Endothelial cell of umbilical vein (primary cell): ENCODE results near the gene VPS37D. TPM values are rescaled to one million over a fixed set of nuclear protein-coding genes. Genes with fewer than 3 reads are reported as not detected.

ENCODE experiments used
- BruUV-seq: library from RNA; stranded (reverse); fragments of 400-500 nt; replicated peaks from 2 replicates; lab custom pipeline; 2021; lab: Mats Ljungman, UMichigan
- CTCF ChIA-PET: fragments of 300-600, 350-600 bp; sonication (Branson Sonifier 250); formaldehyde crosslinking; loops from one replicate; lab custom pipeline; 2021; ENCODE audit warnings: antibody characterized with exemption, inconsistent platforms; lab: Charles Lee
- POLR2A ChIA-PET: fragments of 300-600, 350-600 bp; sonication (Branson Sonifier 250); formaldehyde crosslinking; loops from one replicate; lab custom pipeline; 2021; ENCODE audit warnings: antibody characterized with exemption, inconsistent platforms; lab: Charles Lee
- DNase-seq: peaks from one replicate; pipeline ENCODE4 v3.0.0-alpha.2; 2011; ENCODE audit warnings: low read depth, low spot score
- FAIRE-seq: peaks from 2 replicates; lab custom pipeline; 2011; peaks lifted over from hg19 to GRCh38; lab: Jason Lieb, UNC
- H2AFZ ChIP-seq: 2 replicates; pipeline ENCODE4 v1.6.0; 2012; ENCODE audit warnings: low read depth, low read length, control low read depth, inconsistent platforms
- H3K27ac ChIP-seq: 2 replicates; pipeline ENCODE4 v1.5.1; 2011; ENCODE audit warnings: low read depth, mild to moderate bottlenecking, control low read depth, low read length, moderate library complexity; ENCODE audit not compliant: insufficient read depth
- H3K27me3 ChIP-seq, 2 experiments: 2 replicates each; pipeline versions ENCODE4 v1.6.0 to v1.6.1; 2011; ENCODE audit warnings: low read length in 2 of 2, mixed read lengths in 1 of 2; ENCODE audit not compliant: control insufficient read depth in 2 of 2, insufficient read depth in 2 of 2
- H3K36me3 ChIP-seq, 2 experiments: 2 replicates in 1 of 2; 3 replicates in 1 of 2; pipeline ENCODE4 v1.5.1; 2011; ENCODE audit warnings: low read length in 2 of 2, mild to moderate bottlenecking in 1 of 2, moderate library complexity in 1 of 2; ENCODE audit not compliant: control insufficient read depth in 2 of 2, insufficient read depth in 2 of 2; ENCODE audit errors: extremely low read depth in 1 of 2
- H3K4me1 ChIP-seq: 3 replicates; pipeline ENCODE4 v1.5.1; 2011; ENCODE audit warnings: mild to moderate bottlenecking, low read length; ENCODE audit not compliant: control insufficient read depth, insufficient read depth; ENCODE audit errors: extremely low read depth
- H3K4me2 ChIP-seq: 2 replicates; pipeline ENCODE4 v1.6.1; 2011; ENCODE audit warnings: low read length, control low read depth, mixed read lengths; ENCODE audit not compliant: insufficient read depth
- H3K4me3 ChIP-seq, 3 experiments: fragments of 200-600 bp in 1 of 3; sonication (generic), shearing (Covaris generic) in 1 of 3; replicated peaks in 1 of 3; 2 replicates each; pipeline ENCODE4 v1.5.1; 2011 to 2016; ENCODE audit warnings: control low read depth in 3 of 3, low read length in 3 of 3, mild to moderate bottlenecking in 2 of 3, inconsistent platforms in 1 of 3, low read depth in 1 of 3, moderate library complexity in 1 of 3; ENCODE audit not compliant: insufficient read depth in 1 of 3
- H3K79me2 ChIP-seq: 2 replicates; pipeline ENCODE4 v1.6.0; 2012; ENCODE audit warnings: low read length, inconsistent platforms; ENCODE audit not compliant: control insufficient read depth, insufficient read depth
- H3K9ac ChIP-seq: replicated peaks from 2 replicates; pipeline ENCODE3; 2011; ENCODE audit warnings: low read length, control low read depth; ENCODE audit not compliant: insufficient read depth; ENCODE audit errors: extremely low read depth
- H3K9me1 ChIP-seq: replicated peaks from 3 replicates; pipeline ENCODE4 v1.6.0; 2011; ENCODE audit warnings: mild to moderate bottlenecking, low read length; ENCODE audit not compliant: control insufficient read depth, insufficient read depth; ENCODE audit errors: extremely low read depth
- H3K9me3 ChIP-seq: replicated peaks from 2 replicates; pipeline ENCODE4 v1.5.1; 2012; ENCODE audit warnings: low read length, inconsistent platforms; ENCODE audit not compliant: control insufficient read depth, insufficient read depth
- H4K20me1 ChIP-seq: replicated peaks from 2 replicates; pipeline ENCODE3; 2011; ENCODE audit warnings: mild to moderate bottlenecking, low read length; ENCODE audit not compliant: control insufficient read depth, insufficient read depth; ENCODE audit errors: extremely low read depth
- CTCF ChIP-seq, 2 donors: IDR thresholded peaks; 1 replicate in 1 of 2; 2 replicates in 1 of 2; pipeline ENCODE4 v1.5.1; 2011; ENCODE audit warnings: low read length in 2 of 2, mild to moderate bottlenecking in 2 of 2, moderate library complexity in 2 of 2, control low read depth in 1 of 2, inconsistent platforms in 1 of 2, low read depth in 1 of 2; ENCODE audit not compliant: insufficient read depth in 1 of 2; ENCODE audit errors: extremely low read depth in 1 of 2
- EZH2 ChIP-seq: IDR thresholded peaks from 2 replicates; pipeline ENCODE4 v1.6.1; 2012; ENCODE audit warnings: borderline replicate concordance, low read depth, mild to moderate bottlenecking, moderate library complexity, low read length, inconsistent platforms; ENCODE audit not compliant: severe bottlenecking
- FOS ChIP-seq: IDR thresholded peaks from 2 replicates; pipeline ENCODE4 v1.6.1; 2011; ENCODE audit warnings: mild to moderate bottlenecking, low read length, moderate library complexity, borderline replicate concordance; ENCODE audit not compliant: insufficient read depth
- GATA2 ChIP-seq: IDR thresholded peaks from 2 replicates; pipeline ENCODE4 v1.7.0; 2011; ENCODE audit warnings: low read depth, mild to moderate bottlenecking, moderate library complexity, mixed read lengths, low read length; ENCODE audit not compliant: insufficient read length, insufficient read depth
- MYC ChIP-seq: IDR thresholded peaks from one replicate; pipeline ENCODE4 v1.6.1; 2011; ENCODE audit warnings: mild to moderate bottlenecking, low read depth, low read length
- dilution Hi-C: fragments of 300-500 bp; cut with MboI; formaldehyde crosslinking; loops from one replicate; pipeline ENCODE4 v1.15.0; 2019; ENCODE audit warnings: low sequenced_read_pairs; ENCODE audit not compliant: extremely low pct_ligation_motif_present
- intact Hi-C: fragments of 100-400 bp; cut with micrococcal nuclease; formaldehyde crosslinking; loops from one replicate; pipeline ENCODE4 v1.10.0; 2022
- polyA plus RNA-seq, 4 experiments: library from polyadenylated mRNA; depleted of rRNA in 3 of 4; stranded (reverse) in 3 of 4; unstranded in 1 of 4; fragments of >200 nt; gene quantifications; 2 replicates each; pipeline versions ENCODE4 v1.2.1 to v1.2.3, GENCODE V29; 2011 to 2012; ENCODE audit warnings: missing spikeins in 1 of 4
- total RNA-seq: library from RNA; stranded (reverse); gene quantifications from 2 replicates; pipeline ENCODE4 v1.2.3, GENCODE V29; 2021
- TF ChIP-seq, protein P1 (sequence below): IDR thresholded peaks from 2 replicates; pipeline ENCODE4 v1.6.1; 2011; ENCODE audit not compliant: insufficient read depth, insufficient read length

The VPS37D gene
- total and polyA plus RNA-seq, 2 donors (not counting 3 experiments of a cell fraction or from before 2014, with no cell fraction given): 2.0 to 2.1 TPM

DNA sequence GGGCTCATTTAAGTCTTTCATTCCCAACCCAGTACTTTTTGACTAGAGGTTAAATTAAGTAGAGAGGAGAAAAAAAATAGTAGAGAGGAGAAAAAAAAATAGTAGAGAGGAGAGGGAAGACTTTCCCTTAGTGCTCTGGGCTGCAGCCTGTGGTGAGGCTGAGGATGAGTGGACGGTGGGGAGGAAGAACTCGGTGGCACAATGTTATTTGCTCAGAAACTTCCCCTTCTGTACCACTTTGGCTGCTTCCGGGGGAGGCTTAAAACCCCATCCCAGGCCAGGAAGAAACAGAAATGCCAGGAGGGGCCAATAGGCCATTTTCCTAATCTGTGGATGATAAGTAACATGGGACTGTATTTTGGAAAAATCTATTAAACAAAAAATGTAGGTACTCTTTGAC lies 28.7 kb upstream of the VPS37D start:
- no peaks in the 10 kb centered on the region for H3K36me3 ChIP-seq
- dilution Hi-C loops (no loop called here), intact Hi-C loops (no loop called here)
- DNase-seq (no peak), FAIRE-seq (no peak)
- no peaks in the 10 kb centered on the region for H3K4me1 ChIP-seq
- TF ChIP-seq, protein P1, sequence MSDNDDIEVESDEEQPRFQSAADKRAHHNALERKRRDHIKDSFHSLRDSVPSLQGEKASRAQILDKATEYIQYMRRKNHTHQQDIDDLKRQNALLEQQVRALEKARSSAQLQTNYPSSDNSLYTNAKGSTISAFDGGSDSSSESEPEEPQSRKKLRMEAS: no peak
- TF ChIP-seq CTCF (IDR thresholded peaks at IDR 0.05; ENCODE audit: extremely low read depth in 1 of 2, insufficient read depth in 1 of 2, low read depth in 1 of 2, low read length in 2 of 2) (no peak), MYC (no peak), GATA2 (no peak), EZH2 (no peak), FOS (no peak)
- ChIA-PET POLR2A (no interaction called here), CTCF (interaction anchor here (0.8 to 2.0 kb wide), 2 partner anchors 10 to 32 kb away, joined by 3 to 8 read pairs; no protein-coding TSS in a partner anchor)
- H3K27ac ChIP-seq: no peak overlapping the region
- no peak overlapping the region for H3K9ac ChIP-seq
- H3K79me2 ChIP-seq: no peaks in the 10 kb centered on the region
- H3K27me3 ChIP-seq: peaks cover 0 to under 1% of the 10 kb centered on the region in 2 experiments
- H3K9me3 ChIP-seq: peaks cover 2% of the 10 kb centered on the region
- H3K4me3 ChIP-seq: no peak overlapping the region
- no peak overlapping the region for H3K4me2 ChIP-seq
- no peaks in the 10 kb centered on the region for H4K20me1 ChIP-seq
- BruUV-seq: no TSS peak
- H3K9me1 ChIP-seq: no peaks in the 10 kb centered on the region
- no peak overlapping the region for H2AFZ ChIP-seq
